NCI-H146 treated with DMSO at 0.1 percent for 48 hours (cell line): ENCODE results near the gene MON2.
"Not testable (repeated sequence)": the region's sequence is repeated elsewhere in the genome, so short reads cannot be mapped to it uniquely, and the experiment has no call there.

Experiments used
- DNase-seq: peaks from one replicate; lab custom pipeline; 2025; ENCODE audit not compliant: unreplicated experiment; lab: John Stamatoyannopoulos, UW

Gene MON2

GRCh38 chr12:62472472-62472871 lies 5.8 kb downstream of the MON2 start:
- DNase-seq = peak; percentile 1

DNA sequence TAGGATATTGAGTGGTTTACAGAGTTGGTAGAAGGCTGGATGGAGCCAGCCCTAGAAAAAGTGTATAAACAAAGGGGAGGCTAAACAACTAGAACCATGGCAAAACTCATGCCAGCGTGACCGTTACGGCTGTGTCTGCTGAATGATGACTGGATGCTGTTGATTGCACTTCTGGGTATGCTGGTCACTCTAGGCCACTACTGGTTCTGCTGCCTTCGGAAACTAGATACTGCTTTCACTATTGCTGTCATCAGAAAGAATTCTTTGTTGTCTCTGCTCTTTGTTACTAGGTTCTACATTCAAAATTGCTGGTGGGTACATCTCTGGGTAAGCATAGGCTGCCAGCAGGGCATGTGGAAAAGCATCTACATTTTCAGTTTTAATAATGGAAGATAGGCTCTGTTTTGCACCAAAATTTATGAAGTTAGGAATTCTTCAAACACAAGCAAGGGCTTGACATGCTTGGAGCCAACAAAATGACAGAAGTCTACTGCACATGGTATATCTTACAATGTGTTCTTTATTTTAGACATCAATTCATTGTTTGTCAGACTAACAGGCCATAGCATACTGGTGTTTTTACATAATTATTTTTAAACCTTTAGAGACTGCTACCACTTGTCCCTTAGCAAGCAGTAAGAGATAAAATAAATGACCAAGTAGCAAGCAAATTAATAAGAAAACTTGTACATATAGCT lies 15.4 kb downstream of the MON2 start:
- DNase-seq = no peak

- no peak for DNase-seq
These were observed 16.1 kb downstream of the MON2 start for GRCh38 chr12:62482769-62483168.

- no peak for DNase-seq
These were observed 17.6 kb downstream of the MON2 start for GRCh38 chr12:62484233-62484632.

GRCh38 chr12:62505786-62506185 lies 39.2 kb downstream of the MON2 start:
- no peak for DNase-seq

DNA sequence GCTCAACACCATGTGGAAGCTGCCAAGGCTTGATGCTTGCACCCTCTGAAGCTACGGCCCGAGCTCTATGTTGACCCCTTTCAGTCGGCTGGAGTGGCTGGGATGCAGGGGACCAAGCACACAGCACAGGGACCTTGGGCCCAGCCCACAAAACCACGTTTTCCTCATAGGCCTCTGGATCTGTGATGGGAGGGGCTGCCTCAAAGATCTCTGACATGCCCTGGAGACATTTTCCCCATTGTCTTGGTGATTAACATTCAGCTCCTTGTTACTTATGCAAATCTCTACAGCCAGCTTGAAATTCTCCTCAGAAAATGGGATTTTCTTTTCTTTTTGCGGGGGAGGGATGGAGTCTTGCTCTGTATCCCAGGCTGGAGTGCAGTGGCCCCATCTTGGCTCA lies 46.3 kb downstream of the MON2 start:
- no peak for DNase-seq

- DNase-seq = not testable (repeated sequence)
These were observed 47.5 kb downstream of the MON2 start for GRCh38 chr12:62514080-62514479.

GRCh38 chr12:62516927-62517326 lies 50.3 kb downstream of the MON2 start:
- DNase-seq = no peak

DNA sequence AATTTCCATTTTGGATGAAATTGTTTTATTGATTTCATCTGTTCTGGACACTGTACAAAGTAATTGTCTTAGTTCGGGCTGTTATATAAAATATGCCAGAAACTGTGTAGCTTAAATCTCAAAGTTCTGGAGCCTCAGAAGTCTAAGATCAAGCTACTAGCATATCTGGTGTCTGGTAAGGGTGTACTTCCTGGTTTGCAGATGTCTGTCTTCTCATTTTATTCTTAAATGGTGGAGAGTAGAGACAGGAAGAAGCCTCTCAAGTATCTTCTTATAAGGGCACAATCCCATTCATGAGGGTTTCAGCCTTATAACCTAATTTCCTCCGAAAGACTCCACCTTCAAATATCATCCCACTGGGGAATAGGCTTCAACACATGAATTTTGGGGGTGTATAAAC lies 51.3 kb downstream of the MON2 start:
- DNase-seq = no peak

DNA sequence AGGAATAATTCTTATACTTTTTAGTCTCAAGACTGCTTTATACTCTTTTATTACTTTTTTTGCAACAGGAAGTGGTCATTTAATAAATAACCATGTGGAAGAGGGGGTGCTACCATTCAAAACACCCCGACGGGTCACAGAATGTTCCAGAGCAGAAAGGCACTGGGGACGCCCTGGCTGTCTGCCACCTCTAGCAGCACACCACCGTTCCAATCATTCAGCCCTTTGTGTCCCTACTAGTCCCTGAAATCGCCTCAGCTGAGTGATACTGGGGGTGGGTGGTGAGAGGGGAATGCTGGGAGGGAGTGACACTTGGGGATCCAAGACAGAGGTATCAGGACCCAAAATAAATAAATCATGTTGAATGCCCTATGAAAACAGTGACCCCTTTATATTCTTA lies 52.4 kb downstream of the MON2 start:
- no peak for DNase-seq

- DNase-seq = no peak
These were observed 53.7 kb downstream of the MON2 start for GRCh38 chr12:62520361-62520760.

DNA sequence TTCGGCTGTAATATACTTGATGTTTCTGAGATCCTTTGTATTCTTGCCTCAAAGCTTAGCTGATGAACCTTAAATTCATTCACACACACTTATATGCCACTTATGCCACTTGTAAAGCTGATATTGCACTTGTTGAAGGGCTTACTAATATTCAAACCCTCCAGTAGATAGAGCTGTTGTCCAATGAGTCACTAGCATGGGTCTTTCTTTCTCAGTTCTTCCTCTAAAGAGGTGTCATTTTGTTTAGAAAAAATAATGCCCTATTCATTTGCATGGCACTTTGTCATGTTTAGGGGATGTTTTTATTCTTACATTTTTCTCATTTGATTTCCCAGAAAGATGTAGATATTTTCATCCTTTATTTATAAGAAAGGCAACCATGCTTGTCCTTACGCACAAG lies 56.4 kb downstream of the MON2 start:
- DNase-seq = no peak

DNA sequence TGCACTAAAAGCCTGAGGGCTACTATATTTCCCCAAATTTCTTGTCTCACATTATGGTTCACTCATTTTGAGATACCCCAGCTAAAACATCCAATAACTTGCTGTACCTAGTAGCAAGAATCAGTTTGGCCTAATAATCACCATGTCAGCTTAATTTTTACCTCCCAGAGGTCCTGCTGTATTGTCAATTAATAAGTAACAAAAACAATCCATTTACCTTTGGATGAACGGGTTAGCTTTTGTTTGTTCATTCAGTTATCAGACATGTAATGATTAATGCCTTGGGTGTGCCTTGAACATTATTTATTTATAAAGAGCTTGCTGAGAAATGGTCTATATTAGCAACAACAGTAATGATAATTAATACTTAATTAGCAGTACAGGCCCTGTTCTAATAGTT lies 57.0 kb downstream of the MON2 start:
- DNase-seq = no peak

GRCh38 chr12:62525271-62525670 lies 58.6 kb downstream of the MON2 start:
- no peak for DNase-seq

- no peak for DNase-seq
These were observed 64.0 kb downstream of the MON2 start for GRCh38 chr12:62530596-62530995.

DNA sequence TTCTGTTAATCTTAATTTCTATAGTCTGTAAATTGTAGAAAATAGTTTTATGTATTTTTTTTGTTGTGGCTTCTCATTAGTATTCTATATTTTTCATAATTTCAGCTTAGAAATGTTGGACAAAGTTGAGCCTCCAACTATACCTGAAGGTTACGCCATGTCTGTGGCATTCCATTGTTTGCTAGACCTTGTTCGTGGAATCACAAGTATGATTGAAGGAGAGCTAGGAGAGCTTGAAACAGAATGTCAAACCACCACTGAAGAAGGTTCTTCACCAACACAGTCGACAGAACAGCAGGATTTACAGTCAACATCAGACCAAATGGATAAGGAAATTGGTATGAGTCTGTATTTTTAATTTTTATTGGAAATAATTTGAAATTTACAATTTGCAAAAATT lies 65.7 kb downstream of the MON2 start:
- no peak for DNase-seq

DNA sequence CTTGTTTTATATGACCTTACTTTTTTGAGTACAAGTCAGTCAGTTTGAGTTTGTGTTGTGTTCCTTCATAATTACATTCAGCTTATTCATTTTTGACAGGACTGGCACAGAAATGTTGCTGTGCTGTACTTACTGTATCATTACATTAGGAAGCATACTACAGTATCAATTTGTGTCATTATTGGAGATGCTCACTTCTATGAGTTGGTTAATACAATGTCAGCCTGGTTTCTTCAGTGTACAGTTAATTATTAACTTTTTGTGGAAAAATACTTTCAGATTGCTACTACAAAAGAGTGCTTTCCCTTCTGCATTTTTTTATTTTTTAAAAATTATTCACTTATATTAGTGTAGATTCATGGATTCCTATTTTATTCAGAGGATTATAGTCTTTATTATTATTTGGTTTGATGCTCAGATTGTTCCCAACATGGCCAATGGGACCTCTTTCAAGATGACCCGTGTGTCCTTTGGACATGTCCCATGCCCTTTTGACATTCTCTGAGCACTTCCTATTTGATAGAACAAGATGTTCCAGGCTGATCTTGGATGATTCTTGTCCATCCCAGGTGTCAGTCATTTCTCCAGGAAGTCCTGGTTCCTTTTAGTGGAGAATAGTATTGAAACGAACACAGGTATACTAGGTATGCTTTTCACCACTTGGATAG lies 66.6 kb downstream of the MON2 start:
- no peak for DNase-seq

GRCh38 chr12:62533755-62534107 lies 67.1 kb downstream of the MON2 start:
- DNase-seq = no peak

GRCh38 chr12:62536546-62536945 lies 69.9 kb downstream of the MON2 start:
- no peak for DNase-seq

GRCh38 chr12:62537551-62537950 lies 70.9 kb downstream of the MON2 start:
- no peak for DNase-seq

GRCh38 chr12:62540354-62540753 lies 73.7 kb downstream of the MON2 start:
- no peak for DNase-seq

GRCh38 chr12:62542814-62543213 lies 76.2 kb downstream of the MON2 start:
- no peak for DNase-seq

DNA sequence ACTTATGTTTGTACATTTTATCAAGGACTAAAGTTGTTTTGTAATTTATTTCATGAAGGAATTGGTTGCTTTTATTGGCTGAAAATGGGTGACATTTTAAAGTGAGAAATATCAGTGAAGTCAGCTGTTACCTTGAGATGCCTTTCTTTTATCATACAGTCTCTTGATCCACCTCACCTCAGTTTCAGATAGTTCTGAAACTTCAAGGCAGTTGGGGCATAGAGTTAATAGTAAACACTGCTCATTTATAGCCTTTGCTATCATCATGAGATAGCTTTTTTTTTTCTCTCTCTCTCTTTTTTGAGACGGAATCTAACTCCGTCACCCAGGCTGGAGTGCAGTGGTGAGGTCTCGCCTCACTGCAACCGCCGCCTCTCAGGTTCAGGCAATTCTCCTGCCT lies 76.7 kb downstream of the MON2 start:
- no peak for DNase-seq
